SK-N-SH treated with all-trans-retinoic acid at 6 μM for 48 hours (cell line): ENCODE data around the gene COX4I2.

Experiments used
- ATAC-seq: fragments of 200-7000 bp; cut with Tn5 transposase; 3 replicates; pipeline ENCODE4 v1.9.1; 2020; ENCODE audit warnings: mild to moderate bottlenecking, moderate library complexity
- CSDC2 ChIP-seq: fragments of 250-450 bp; sonication (Bioruptor Pico); IDR thresholded peaks from 2 replicates; pipeline ENCODE4 v1.5.0; 2020; ENCODE audit warnings: mild to moderate bottlenecking, moderate library complexity
- ESRRG ChIP-seq: fragments of 250-450 bp; sonication (Bioruptor Pico); IDR thresholded peaks from 2 replicates; pipeline ENCODE4 v1.6.1; 2021; ENCODE audit warnings: mild to moderate bottlenecking
- ISL1 ChIP-seq: fragments of 250-450 bp; sonication (Bioruptor Pico); IDR thresholded peaks from 2 replicates; pipeline ENCODE4 v2.1.2; 2022; ENCODE audit warnings: mild to moderate bottlenecking, moderate library complexity
- OSR1 ChIP-seq: fragments of 250-450 bp; sonication (Bioruptor Pico); IDR thresholded peaks from 2 replicates; pipeline ENCODE4 v1.8.0; 2022; ENCODE audit warnings: moderate library complexity, mild to moderate bottlenecking, inconsistent platforms
- PATZ1 ChIP-seq: fragments of 250-450 bp; sonication (Bioruptor Pico); IDR thresholded peaks from 2 replicates; pipeline ENCODE4 v1.8.0; 2020; ENCODE audit warnings: mild to moderate bottlenecking, moderate library complexity, borderline replicate concordance
- RARB ChIP-seq: fragments of 250-450 bp; sonication (Bioruptor Pico); IDR thresholded peaks from 2 replicates; pipeline ENCODE4 v1.8.0; 2021; ENCODE audit warnings: mild to moderate bottlenecking, moderate library complexity
- TOX ChIP-seq: fragments of 250-450 bp; sonication (Bioruptor Pico); IDR thresholded peaks from 2 replicates; pipeline ENCODE4 v1.8.0; 2021; ENCODE audit warnings: mild to moderate bottlenecking, moderate library complexity, borderline replicate concordance
- ZC3H10 ChIP-seq: fragments of 250-450 bp; sonication (Bioruptor Pico); IDR thresholded peaks from 2 replicates; pipeline ENCODE4 v1.5.1; 2021; ENCODE audit warnings: mild to moderate bottlenecking, moderate library complexity
- ZFP3 ChIP-seq: fragments of 250-450 bp; sonication (Bioruptor Pico); IDR thresholded peaks from 2 replicates; pipeline ENCODE4 v1.5.0; 2020; ENCODE audit warnings: mild to moderate bottlenecking, moderate library complexity
- ZFP30 ChIP-seq: fragments of 450-650 bp; formaldehyde crosslinking; IDR thresholded peaks from 2 replicates; pipeline ENCODE4 v1.5.0; 2022; ENCODE audit warnings: mild to moderate bottlenecking, moderate library complexity
- ZNF565 ChIP-seq: fragments of 450-650 bp; formaldehyde crosslinking; conservative IDR thresholded peaks from 2 replicates; pipeline ENCODE4 v1.5.0; 2020; ENCODE audit warnings: low read depth, mild to moderate bottlenecking, moderate library complexity
- ZNF70 ChIP-seq: fragments of 450-650 bp; formaldehyde crosslinking; IDR thresholded peaks from 2 replicates; pipeline ENCODE4 v1.5.0; 2020; ENCODE audit warnings: mild to moderate bottlenecking, moderate library complexity
- ZNF8 ChIP-seq: fragments of 450-650 bp; formaldehyde crosslinking; IDR thresholded peaks from 2 replicates; pipeline ENCODE4 v1.5.0; 2020; ENCODE audit warnings: mild to moderate bottlenecking, moderate library complexity
- TF ChIP-seq, protein P1 (sequence below): fragments of 250-450 bp; sonication (Bioruptor Pico); IDR thresholded peaks from 2 replicates; pipeline ENCODE4 v1.8.0; 2021; ENCODE audit warnings: low read depth, mild to moderate bottlenecking, moderate library complexity, borderline replicate concordance
- TF ChIP-seq, protein P2 (sequence below): fragments of 250-450 bp; sonication (Bioruptor Pico); IDR thresholded peaks from 2 replicates; pipeline ENCODE4 v1.5.1; 2021; ENCODE audit warnings: mild to moderate bottlenecking, moderate library complexity
- TF ChIP-seq, protein P3 (sequence below): fragments of 250-450 bp; sonication (Bioruptor Pico); IDR thresholded peaks from 2 replicates; pipeline ENCODE4 v1.5.1; 2020; ENCODE audit warnings: low read depth, mild to moderate bottlenecking, moderate library complexity
- TF ChIP-seq, protein P4 (sequence below): fragments of 250-450 bp; sonication (Bioruptor Pico); IDR thresholded peaks from 2 replicates; pipeline ENCODE4 v1.5.0; 2020; ENCODE audit warnings: mild to moderate bottlenecking, moderate library complexity

COX4I2 gene

GRCh38 chr20:31653561-31653960 lies 15.8 kb downstream of the COX4I2 start:
- peak; percentile 11; the same call in 2 of the 3 replicates for ATAC-seq
- TF ChIP-seq ZNF70 (CRISPR knock-in tag) (no peak), ZNF565 (CRISPR knock-in tag) (no peak)
- TF ChIP-seq, protein P1, sequence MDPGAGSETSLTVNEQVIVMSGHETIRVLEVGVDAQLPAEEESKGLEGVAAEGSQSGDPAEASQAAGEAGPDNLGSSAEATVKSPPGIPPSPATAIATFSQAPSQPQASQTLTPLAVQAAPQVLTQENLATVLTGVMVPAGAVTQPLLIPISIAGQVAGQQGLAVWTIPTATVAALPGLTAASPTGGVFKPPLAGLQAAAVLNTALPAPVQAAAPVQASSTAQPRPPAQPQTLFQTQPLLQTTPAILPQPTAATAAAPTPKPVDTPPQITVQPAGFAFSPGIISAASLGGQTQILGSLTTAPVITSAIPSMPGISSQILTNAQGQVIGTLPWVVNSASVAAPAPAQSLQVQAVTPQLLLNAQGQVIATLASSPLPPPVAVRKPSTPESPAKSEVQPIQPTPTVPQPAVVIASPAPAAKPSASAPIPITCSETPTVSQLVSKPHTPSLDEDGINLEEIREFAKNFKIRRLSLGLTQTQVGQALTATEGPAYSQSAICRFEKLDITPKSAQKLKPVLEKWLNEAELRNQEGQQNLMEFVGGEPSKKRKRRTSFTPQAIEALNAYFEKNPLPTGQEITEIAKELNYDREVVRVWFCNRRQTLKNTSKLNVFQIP (CRISPR knock-in tag) = no peak
- TF ChIP-seq, protein P2, sequence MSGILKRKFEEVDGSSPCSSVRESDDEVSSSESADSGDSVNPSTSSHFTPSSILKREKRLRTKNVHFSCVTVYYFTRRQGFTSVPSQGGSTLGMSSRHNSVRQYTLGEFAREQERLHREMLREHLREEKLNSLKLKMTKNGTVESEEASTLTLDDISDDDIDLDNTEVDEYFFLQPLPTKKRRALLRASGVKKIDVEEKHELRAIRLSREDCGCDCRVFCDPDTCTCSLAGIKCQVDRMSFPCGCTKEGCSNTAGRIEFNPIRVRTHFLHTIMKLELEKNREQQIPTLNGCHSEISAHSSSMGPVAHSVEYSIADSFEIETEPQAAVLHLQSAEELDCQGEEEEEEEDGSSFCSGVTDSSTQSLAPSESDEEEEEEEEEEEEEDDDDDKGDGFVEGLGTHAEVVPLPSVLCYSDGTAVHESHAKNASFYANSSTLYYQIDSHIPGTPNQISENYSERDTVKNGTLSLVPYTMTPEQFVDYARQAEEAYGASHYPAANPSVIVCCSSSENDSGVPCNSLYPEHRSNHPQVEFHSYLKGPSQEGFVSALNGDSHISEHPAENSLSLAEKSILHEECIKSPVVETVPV (CRISPR knock-in tag) = no peak
- TF ChIP-seq, protein P3, sequence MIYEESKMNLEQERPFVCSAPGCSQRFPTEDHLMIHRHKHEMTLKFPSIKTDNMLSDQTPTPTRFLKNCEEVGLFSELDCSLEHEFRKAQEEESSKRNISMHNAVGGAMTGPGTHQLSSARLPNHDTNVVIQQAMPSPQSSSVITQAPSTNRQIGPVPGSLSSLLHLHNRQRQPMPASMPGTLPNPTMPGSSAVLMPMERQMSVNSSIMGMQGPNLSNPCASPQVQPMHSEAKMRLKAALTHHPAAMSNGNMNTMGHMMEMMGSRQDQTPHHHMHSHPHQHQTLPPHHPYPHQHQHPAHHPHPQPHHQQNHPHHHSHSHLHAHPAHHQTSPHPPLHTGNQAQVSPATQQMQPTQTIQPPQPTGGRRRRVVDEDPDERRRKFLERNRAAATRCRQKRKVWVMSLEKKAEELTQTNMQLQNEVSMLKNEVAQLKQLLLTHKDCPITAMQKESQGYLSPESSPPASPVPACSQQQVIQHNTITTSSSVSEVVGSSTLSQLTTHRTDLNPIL (CRISPR knock-in tag) = no peak

DNA sequence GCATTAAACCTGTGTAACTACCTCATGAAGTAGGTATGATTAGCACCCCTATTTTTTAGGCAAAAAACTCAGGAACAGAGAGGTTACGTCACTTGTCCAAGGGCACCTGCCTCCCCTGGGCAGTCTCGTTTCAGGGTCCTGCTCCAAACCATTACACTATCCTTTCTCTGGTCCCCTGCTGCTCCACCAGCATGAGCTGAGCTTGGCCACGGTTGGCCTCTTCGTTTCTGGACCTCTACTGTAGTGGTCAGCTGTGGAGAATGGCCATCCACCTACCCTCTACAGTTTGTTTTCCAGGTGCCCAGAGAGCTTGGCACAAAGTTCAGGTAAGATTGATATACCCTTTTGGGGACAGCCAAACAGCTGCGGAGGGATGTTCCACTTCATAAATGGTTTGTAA lies 16.8 kb downstream of the COX4I2 start:
- no peak for ATAC-seq
- TF ChIP-seq, protein P3 (CRISPR knock-in tag) = no peak
- TF ChIP-seq OSR1 (CRISPR knock-in tag) (no peak), ZNF8 (CRISPR knock-in tag) (no peak), ZC3H10 (no peak), ZFP3 (CRISPR knock-in tag) (no peak), RARB (CRISPR knock-in tag) (no peak), TOX (CRISPR knock-in tag) (no peak), ISL1 (no peak), ESRRG (CRISPR knock-in tag) (no peak), ZFP30 (no peak), CSDC2 (CRISPR knock-in tag) (no peak), PATZ1 (CRISPR knock-in tag) (no peak)
- TF ChIP-seq, protein P4, sequence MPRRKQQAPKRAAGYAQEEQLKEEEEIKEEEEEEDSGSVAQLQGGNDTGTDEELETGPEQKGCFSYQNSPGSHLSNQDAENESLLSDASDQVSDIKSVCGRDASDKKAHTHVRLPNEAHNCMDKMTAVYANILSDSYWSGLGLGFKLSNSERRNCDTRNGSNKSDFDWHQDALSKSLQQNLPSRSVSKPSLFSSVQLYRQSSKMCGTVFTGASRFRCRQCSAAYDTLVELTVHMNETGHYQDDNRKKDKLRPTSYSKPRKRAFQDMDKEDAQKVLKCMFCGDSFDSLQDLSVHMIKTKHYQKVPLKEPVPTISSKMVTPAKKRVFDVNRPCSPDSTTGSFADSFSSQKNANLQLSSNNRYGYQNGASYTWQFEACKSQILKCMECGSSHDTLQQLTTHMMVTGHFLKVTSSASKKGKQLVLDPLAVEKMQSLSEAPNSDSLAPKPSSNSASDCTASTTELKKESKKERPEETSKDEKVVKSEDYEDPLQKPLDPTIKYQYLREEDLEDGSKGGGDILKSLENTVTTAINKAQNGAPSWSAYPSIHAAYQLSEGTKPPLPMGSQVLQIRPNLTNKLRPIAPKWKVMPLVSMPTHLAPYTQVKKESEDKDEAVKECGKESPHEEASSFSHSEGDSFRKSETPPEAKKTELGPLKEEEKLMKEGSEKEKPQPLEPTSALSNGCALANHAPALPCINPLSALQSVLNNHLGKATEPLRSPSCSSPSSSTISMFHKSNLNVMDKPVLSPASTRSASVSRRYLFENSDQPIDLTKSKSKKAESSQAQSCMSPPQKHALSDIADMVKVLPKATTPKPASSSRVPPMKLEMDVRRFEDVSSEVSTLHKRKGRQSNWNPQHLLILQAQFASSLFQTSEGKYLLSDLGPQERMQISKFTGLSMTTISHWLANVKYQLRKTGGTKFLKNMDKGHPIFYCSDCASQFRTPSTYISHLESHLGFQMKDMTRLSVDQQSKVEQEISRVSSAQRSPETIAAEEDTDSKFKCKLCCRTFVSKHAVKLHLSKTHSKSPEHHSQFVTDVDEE (CRISPR knock-in tag) = no peak
- TF ChIP-seq, protein P2 (CRISPR knock-in tag) = no peak
